Neural progenitor cell (in vitro differentiated cells): Measurements from ENCODE around the gene APOL3. TPM values are rescaled to one million over a fixed set of nuclear protein-coding genes. Genes with fewer than 3 reads are reported as not detected.

Experiments
- DNase-seq: peaks from one replicate; pipeline ENCODE4 v3.0.0-alpha.2; 2016; ENCODE audit warnings: low spot score
- H2AFZ ChIP-seq: fragments of 200-600 bp; sonication (generic); replicated peaks from 2 replicates; pipeline ENCODE4 v1.6.1; 2016; ENCODE audit warnings: antibody characterized with exemption
- H3F3A ChIP-seq: fragments of 200-600 bp; sonication (generic); 2 replicates; pipeline ENCODE4 v1.6.1; 2016; ENCODE audit warnings: antibody characterized with exemption, low read depth
- H3K27ac ChIP-seq: fragments of 200-600 bp; sonication (generic); 2 replicates; pipeline ENCODE4 v1.5.1; 2016; ENCODE audit warnings: mild to moderate bottlenecking
- H3K27me3 ChIP-seq: fragments of 200-600 bp; sonication (generic); 2 replicates; pipeline ENCODE4 v1.6.1; 2016; ENCODE audit warnings: mild to moderate bottlenecking, moderate library complexity
- H3K36me3 ChIP-seq: fragments of 200-600 bp; sonication (generic); 2 replicates; pipeline ENCODE4 v1.5.1; 2016
- H3K4me1 ChIP-seq: fragments of 200-600 bp; sonication (generic); 2 replicates; pipeline ENCODE4 v1.6.1; 2016; ENCODE audit warnings: mixed run types
- H3K4me2 ChIP-seq: fragments of 200-600 bp; sonication (generic); 2 replicates; pipeline ENCODE4 v1.6.1; 2016
- H3K4me3 ChIP-seq: fragments of 200-600 bp; sonication (generic); 2 replicates; pipeline ENCODE4 v1.5.1; 2016
- H3K79me2 ChIP-seq: fragments of 200-600 bp; sonication (generic); 2 replicates; pipeline ENCODE4 v1.6.1; 2016; ENCODE audit warnings: low read depth
- H3K9ac ChIP-seq: fragments of 200-600 bp; sonication (generic); 2 replicates; pipeline ENCODE4 v1.6.1; 2016
- H3K9me3 ChIP-seq: fragments of 200-600 bp; sonication (generic); 2 replicates; pipeline ENCODE4 v1.5.1; 2016; ENCODE audit warnings: low read depth
- H4K20me1 ChIP-seq: fragments of 200-600 bp; sonication (generic); 2 replicates; pipeline ENCODE4 v1.6.1; 2016; ENCODE audit warnings: low read depth
- H3K27ac Mint-ChIP-seq: 3 replicates; pipeline ENCODE4 v1.8.0; 2021; ENCODE audit warnings: mixed read lengths
- H3K27me3 Mint-ChIP-seq: 2 replicates; pipeline ENCODE4 v1.8.0; 2022; ENCODE audit warnings: low read depth, mild to moderate bottlenecking, inconsistent platforms, moderate library complexity, mixed read lengths; ENCODE audit not compliant: insufficient read depth
- H3K36me3 Mint-ChIP-seq: 3 replicates; pipeline ENCODE4 v1.8.0; 2021; ENCODE audit warnings: mixed read lengths
- H3K4me1 Mint-ChIP-seq: 3 replicates; pipeline ENCODE4 v1.8.0; 2021; ENCODE audit warnings: mixed read lengths
- H3K4me3 Mint-ChIP-seq: 3 replicates; pipeline ENCODE4 v1.8.0; 2021; ENCODE audit warnings: mild to moderate bottlenecking, moderate library complexity, mixed read lengths
- H3K9me3 Mint-ChIP-seq: 3 replicates; pipeline ENCODE4 v1.8.0; 2020; ENCODE audit warnings: mixed read lengths
- CTCF ChIP-seq: fragments of 200-600 bp; sonication (generic); IDR thresholded peaks from 2 replicates; pipeline ENCODE4 v1.5.1; 2017; ENCODE audit warnings: antibody characterized with exemption, mild to moderate bottlenecking
- EZH2 ChIP-seq: fragments of 200-600 bp; sonication (generic); IDR thresholded peaks from 2 replicates; pipeline ENCODE4 v1.6.1; 2017; ENCODE audit warnings: antibody characterized with exemption, mild to moderate bottlenecking, moderate library complexity
- EZH2phosphoT487 ChIP-seq: fragments of 200-600 bp; sonication (generic); IDR thresholded peaks from 2 replicates; pipeline ENCODE4 v1.6.1; 2017; ENCODE audit warnings: antibody characterized with exemption
- total RNA-seq: library from RNA; depleted of rRNA; stranded (reverse); fragments of >200 nt; gene quantifications from 2 replicates; pipeline ENCODE4 v1.2.3, GENCODE V29; 2015; ENCODE audit warnings: low replicate concordance

APOL3 gene
- total RNA-seq, 1 donor from 2014 or later: not detected

- H3K4me3 ChIP-seq: peak overlapping the region; percentile 11
- H3K27ac Mint-ChIP-seq: peak overlapping the region; percentile 95
- H3K27ac ChIP-seq: peak overlapping the region; percentile 61
- H3K9ac ChIP-seq: no peak overlapping the region
- H2AFZ ChIP-seq: no peak overlapping the region
- no peak for TF ChIP-seq EZH2phosphoT487
- no peak for TF ChIP-seq CTCF
- TF ChIP-seq EZH2: no peak
- no peaks in the 10 kb centered on the region for H3K9me3 Mint-ChIP-seq
- H3K27me3 ChIP-seq: no peaks in the 10 kb centered on the region
- H3K9me3 ChIP-seq: no peaks in the 10 kb centered on the region
- H3K4me1 Mint-ChIP-seq: peaks cover 69% of the 10 kb centered on the region
- H3K4me2 ChIP-seq: peak overlapping the region; percentile 65
- no peaks in the 10 kb centered on the region for H3K79me2 ChIP-seq
- peaks cover 44% of the 10 kb centered on the region for H3K4me1 ChIP-seq
- H3K27me3 Mint-ChIP-seq: peaks cover 21% of the 10 kb centered on the region
- H3K36me3 Mint-ChIP-seq: no peaks in the 10 kb centered on the region
- H4K20me1 ChIP-seq: no peaks in the 10 kb centered on the region
- H3F3A ChIP-seq: peaks cover 21% of the 10 kb centered on the region
- DNase-seq: peak; percentile 100
- no peaks in the 10 kb centered on the region for H3K36me3 ChIP-seq
- peak overlapping the region; percentile 78 for H3K4me3 Mint-ChIP-seq
These were observed 36.5 kb upstream of the APOL3 start for GRCh38 chr22:36197065-36197440.

- Mint-ChIP-seq H3K36me3 (no peaks in the 10 kb centered on the region), H3K4me3 (peak overlapping the region; percentile 78), H3K27ac (peak overlapping the region; percentile 95), H3K4me1 (peaks cover 64% of the 10 kb centered on the region), H3K27me3 (peaks cover 20% of the 10 kb centered on the region), H3K9me3 (no peaks in the 10 kb centered on the region)
- Histone ChIP-seq H3K4me1 (peaks cover 38% of the 10 kb centered on the region), H4K20me1 (no peaks in the 10 kb centered on the region), H3K9me3 (no peaks in the 10 kb centered on the region), H3K9ac (no peak overlapping the region), H2AFZ (no peak overlapping the region), H3K4me2 (peak overlapping the region; percentile 64), H3F3A (peaks cover 21% of the 10 kb centered on the region), H3K27ac (no peak overlapping the region), H3K79me2 (no peaks in the 10 kb centered on the region), H3K27me3 (no peaks in the 10 kb centered on the region), H3K4me3 (no peak overlapping the region), H3K36me3 (no peaks in the 10 kb centered on the region)
- TF ChIP-seq EZH2phosphoT487 (no peak), EZH2 (no peak), CTCF (no peak)
- DNase-seq: no peak
These were observed 35.9 kb upstream of the APOL3 start for GRCh38 chr22:36196254-36197064.

- H3K4me3 ChIP-seq: no peak overlapping the region
- H3K4me1 Mint-ChIP-seq: peaks cover 54% of the 10 kb centered on the region
- no peaks in the 10 kb centered on the region for H3K27me3 ChIP-seq
- H4K20me1 ChIP-seq: no peaks in the 10 kb centered on the region
- H3K4me1 ChIP-seq: peaks cover 26% of the 10 kb centered on the region
- H3F3A ChIP-seq: peaks cover 21% of the 10 kb centered on the region
- no peaks in the 10 kb centered on the region for H3K9me3 ChIP-seq
- peak overlapping the region; percentile 79 for H3K27ac Mint-ChIP-seq
- H3K79me2 ChIP-seq: no peaks in the 10 kb centered on the region
- H3K36me3 Mint-ChIP-seq: no peaks in the 10 kb centered on the region
- TF ChIP-seq CTCF (peak; percentile 83), EZH2phosphoT487 (no peak), EZH2 (no peak)
- H3K9me3 Mint-ChIP-seq: no peaks in the 10 kb centered on the region
- no peak overlapping the region for H3K27ac ChIP-seq
- no peak overlapping the region for H3K9ac ChIP-seq
- no peak overlapping the region for H3K4me3 Mint-ChIP-seq
- peaks cover 23% of the 10 kb centered on the region for H3K27me3 Mint-ChIP-seq
- peak; percentile 83 for DNase-seq
- no peaks in the 10 kb centered on the region for H3K36me3 ChIP-seq
- no peak overlapping the region for H2AFZ ChIP-seq
- H3K4me2 ChIP-seq: no peak overlapping the region
These were observed 34.4 kb upstream of the APOL3 start for GRCh38 chr22:36194971-36195370.
